ENCODE results near the gene ESPN.

GRCh38 chr1:6459850-6460265 lies 35.3 kb downstream of the ESPN start:
- TF ChIP-seq CTCF (optimal IDR thresholded peaks at IDR 0.05 in 1 of 3, IDR thresholded peaks at IDR 0.05 in 1 of 3, conservative IDR thresholded peaks at IDR 0.05 in 1 of 3; ENCODE audit: extremely low read depth in 1 of 3, insufficient read depth in 2 of 3, low read length in 3 of 3) (no peak), EZH2 (IDR thresholded peaks at IDR 0.05; ENCODE audit: low read length) (no peak)
